ENCODE data around the gene APCDD1L. TPM values are rescaled to one million over a fixed set of nuclear protein-coding genes. Genes with fewer than 3 reads are reported as not detected.
"Not testable (repeated sequence)": the region's sequence is repeated elsewhere in the genome, so short reads cannot be mapped to it uniquely, and the experiment has no call there.

The APCDD1L gene
- total RNA-seq, 2 experiments from 2014 or later, result not detected

DNA sequence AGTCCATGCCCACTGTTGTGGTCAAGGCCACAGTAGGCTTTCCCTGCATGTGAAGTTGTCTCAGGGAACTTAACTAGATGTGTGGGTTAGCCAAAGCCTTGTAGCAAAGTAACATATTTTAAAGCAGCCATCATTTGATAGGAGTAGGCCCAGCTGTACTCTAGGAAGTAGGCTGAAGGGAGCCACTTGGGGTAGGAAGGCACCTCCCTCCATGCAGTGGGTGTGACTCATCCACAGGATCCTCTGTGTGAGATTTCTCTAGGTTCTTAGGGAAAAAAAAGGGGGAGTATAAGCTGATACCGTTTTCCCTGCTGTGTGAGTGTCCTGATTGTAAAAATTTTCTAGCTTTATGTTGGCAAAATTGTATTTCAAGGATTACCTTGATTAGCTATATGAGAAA, 81.4 kb downstream of the APCDD1L start:
- Mint-ChIP-seq H3K9me3 (ENCODE audit: insufficient read depth) (no peaks in the 10 kb centered on the region), H3K4me1 (ENCODE audit: low read depth) (peaks cover 31% of the 10 kb centered on the region), H3K4me3 (no peak overlapping the region), H3K27me3 (ENCODE audit: low read depth) (no peaks in the 10 kb centered on the region), H3K36me3 (ENCODE audit: low read depth) (peaks cover 36% of the 10 kb centered on the region), H3K27ac (no peak overlapping the region)
- DNase-seq (no peak), ATAC-seq (no peak)
- CTCF ChIA-PET, result interaction anchor here (0.6 to 1.2 kb wide), 3 partner anchors 22 to 199 kb away, joined by 3 to 4 read pairs (median 3); no protein-coding TSS in a partner anchor
- POLR2A ChIA-PET, result no interaction called here

- Mint-ChIP-seq H3K4me3 (no peak overlapping the region), H3K9me3 (ENCODE audit: insufficient read depth) (no peaks in the 10 kb centered on the region), H3K4me1 (ENCODE audit: low read depth) (peaks cover 28% of the 10 kb centered on the region), H3K27ac (no peak overlapping the region), H3K27me3 (ENCODE audit: low read depth) (no peaks in the 10 kb centered on the region), H3K36me3 (ENCODE audit: low read depth) (peaks cover 33% of the 10 kb centered on the region)
- DNase-seq (no peak), ATAC-seq (no peak)
- ChIA-PET CTCF (interaction anchor here (1.2 kb wide), 1 partner anchor 21 kb away, joined by 3 read pairs; no protein-coding TSS in a partner anchor), POLR2A (no interaction called here)
These were observed 82.1 kb downstream of the APCDD1L start for GRCh38 chr20:58433029-58433647.

DNA sequence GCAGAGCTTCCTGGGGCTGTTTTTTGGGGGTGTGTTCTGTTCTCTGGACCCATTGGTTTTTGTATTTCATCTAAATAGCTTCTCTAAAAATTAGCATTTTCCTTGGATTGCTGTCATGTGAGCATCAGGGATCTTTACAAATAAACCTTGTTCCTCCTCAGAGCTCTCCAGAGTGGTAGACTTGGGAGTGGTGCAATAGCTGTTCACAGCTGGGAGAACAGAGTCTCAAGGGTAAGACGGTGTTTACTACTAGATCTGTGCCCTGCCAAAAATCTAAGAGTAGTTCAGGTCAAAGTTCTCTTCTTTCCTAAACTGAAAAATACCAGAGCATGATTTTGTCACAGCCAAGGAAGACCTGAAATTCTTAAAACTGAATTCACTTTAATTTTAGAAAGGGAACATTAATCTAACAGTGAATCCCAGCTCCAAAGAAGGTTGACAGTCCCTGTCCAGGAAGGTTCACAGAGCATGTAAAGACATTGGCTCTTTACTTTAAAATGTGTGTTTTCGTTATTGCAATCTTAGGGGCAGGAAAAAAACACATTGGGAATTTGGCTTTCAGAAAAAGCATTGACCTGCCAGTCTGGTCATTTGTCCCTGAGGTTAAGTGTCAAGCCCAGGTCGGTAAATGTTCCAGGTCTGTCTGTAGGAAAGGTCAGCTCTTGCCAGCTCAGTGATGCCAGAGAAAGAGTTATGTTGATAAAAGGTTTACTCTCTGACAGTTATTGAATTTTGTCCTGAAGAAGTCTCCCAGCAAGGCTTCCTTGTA, 82.8 kb downstream of the APCDD1L start:
- H3K4me1 Mint-ChIP-seq (ENCODE audit: low read depth), result peaks cover 23% of the 10 kb centered on the region
- DNase-seq (no peak), ATAC-seq (no peak)
- no peaks in the 10 kb centered on the region for H3K9me3 Mint-ChIP-seq (ENCODE audit: insufficient read depth)
- H3K27ac Mint-ChIP-seq, result peak overlapping the region; percentile 32
- POLR2A ChIA-PET, result interaction anchor here (0.6 to 0.9 kb wide), 2 partner anchors 24 to 43 kb away, joined by 3 to 4 read pairs; partner anchors contain the start of gene VAPB
- peaks cover 27% of the 10 kb centered on the region for H3K36me3 Mint-ChIP-seq (ENCODE audit: low read depth)
- no peak overlapping the region for H3K4me3 Mint-ChIP-seq
- no peaks in the 10 kb centered on the region for H3K27me3 Mint-ChIP-seq (ENCODE audit: low read depth)
- CTCF ChIA-PET, result no interaction called here

- no peak for DNase-seq
- ChIA-PET POLR2A (no interaction called here), CTCF (no interaction called here)
- Mint-ChIP-seq H3K4me1 (ENCODE audit: low read depth) (peaks cover 21% of the 10 kb centered on the region), H3K36me3 (ENCODE audit: low read depth) (peaks cover 23% of the 10 kb centered on the region), H3K27me3 (ENCODE audit: low read depth) (no peaks in the 10 kb centered on the region), H3K27ac (no peak overlapping the region), H3K4me3 (no peak overlapping the region), H3K9me3 (ENCODE audit: insufficient read depth) (no peaks in the 10 kb centered on the region)
- ATAC-seq, result no peak
These were observed 84.1 kb downstream of the APCDD1L start for GRCh38 chr20:58431134-58431533.

DNA sequence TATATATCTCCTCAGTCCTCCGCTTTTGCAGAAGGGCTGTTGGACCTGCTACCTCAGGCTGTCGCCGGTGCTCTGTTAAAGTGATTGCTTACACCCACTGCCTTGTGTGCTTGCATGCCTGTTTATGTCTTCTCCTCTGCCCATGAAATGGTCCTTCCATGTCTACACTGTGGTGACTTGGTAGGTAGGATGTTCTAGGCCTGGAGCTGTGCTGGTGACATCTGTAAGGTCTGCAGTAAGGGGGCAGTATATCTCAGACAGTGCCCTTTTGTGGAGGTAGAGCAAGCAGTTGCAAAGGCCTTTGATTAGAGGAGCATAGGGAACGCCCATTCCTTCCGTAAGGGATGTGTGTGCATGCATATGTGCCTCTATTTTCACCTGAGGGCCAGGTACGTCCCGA, 85.9 kb downstream of the APCDD1L start:
- no peak for DNase-seq
- H3K4me1 Mint-ChIP-seq (ENCODE audit: low read depth), result peaks cover 18% of the 10 kb centered on the region
- peaks cover 20% of the 10 kb centered on the region for H3K36me3 Mint-ChIP-seq (ENCODE audit: low read depth)
- H3K9me3 Mint-ChIP-seq (ENCODE audit: insufficient read depth), result peaks cover 4% of the 10 kb centered on the region
- no peak overlapping the region for H3K27ac Mint-ChIP-seq
- POLR2A ChIA-PET, result interaction anchor here (0.6 kb wide), 1 partner anchor 9 kb away, joined by 3 read pairs; no protein-coding TSS in a partner anchor
- H3K4me3 Mint-ChIP-seq, result no peak overlapping the region
- CTCF ChIA-PET, result no interaction called here
- ATAC-seq, result no peak
- no peaks in the 10 kb centered on the region for H3K27me3 Mint-ChIP-seq (ENCODE audit: low read depth)

DNA sequence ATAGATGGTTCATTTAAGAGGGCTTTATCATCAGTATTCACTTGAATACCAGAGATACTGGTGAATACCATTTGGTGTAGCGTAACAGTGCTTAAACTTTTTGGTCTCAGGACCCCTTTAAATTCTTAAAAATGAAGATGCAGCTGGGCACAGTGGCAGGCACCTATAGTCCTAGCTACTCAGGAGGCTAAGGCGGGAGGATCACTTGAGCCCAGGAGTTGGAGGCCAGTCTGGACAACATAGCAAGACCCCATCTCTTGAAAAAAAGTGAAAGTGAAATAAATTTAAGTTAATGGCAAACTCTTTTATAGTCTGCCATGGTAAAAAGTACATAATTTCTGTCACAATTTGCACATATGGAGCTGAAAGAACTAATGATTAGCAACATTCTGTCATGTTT, 86.8 kb downstream of the APCDD1L start:
- no peak for ATAC-seq
- DNase-seq, result no peak
- ChIA-PET POLR2A (no interaction called here), CTCF (no interaction called here)
- no peaks in the 10 kb centered on the region for H3K27me3 Mint-ChIP-seq (ENCODE audit: low read depth)
- H3K9me3 Mint-ChIP-seq (ENCODE audit: insufficient read depth), result peaks cover 4% of the 10 kb centered on the region
- peaks cover 17% of the 10 kb centered on the region for H3K4me1 Mint-ChIP-seq (ENCODE audit: low read depth)
- H3K4me3 Mint-ChIP-seq, result no peak overlapping the region
- H3K27ac Mint-ChIP-seq, result peak overlapping the region; percentile 8
- H3K36me3 Mint-ChIP-seq (ENCODE audit: low read depth), result peaks cover 23% of the 10 kb centered on the region

- H3K36me3 Mint-ChIP-seq (ENCODE audit: low read depth), result peaks cover 26% of the 10 kb centered on the region
- DNase-seq; H3K9me3 Mint-ChIP-seq (ENCODE audit: insufficient read depth); H3K4me1 Mint-ChIP-seq (ENCODE audit: low read depth); POLR2A ChIA-PET; H3K4me3 Mint-ChIP-seq; H3K27ac Mint-ChIP-seq; ATAC-seq; H3K27me3 Mint-ChIP-seq (ENCODE audit: low read depth); CTCF ChIA-PET: not testable (repeated sequence)
These were observed 87.6 kb downstream of the APCDD1L start for GRCh38 chr20:58427571-58427970.

DNA sequence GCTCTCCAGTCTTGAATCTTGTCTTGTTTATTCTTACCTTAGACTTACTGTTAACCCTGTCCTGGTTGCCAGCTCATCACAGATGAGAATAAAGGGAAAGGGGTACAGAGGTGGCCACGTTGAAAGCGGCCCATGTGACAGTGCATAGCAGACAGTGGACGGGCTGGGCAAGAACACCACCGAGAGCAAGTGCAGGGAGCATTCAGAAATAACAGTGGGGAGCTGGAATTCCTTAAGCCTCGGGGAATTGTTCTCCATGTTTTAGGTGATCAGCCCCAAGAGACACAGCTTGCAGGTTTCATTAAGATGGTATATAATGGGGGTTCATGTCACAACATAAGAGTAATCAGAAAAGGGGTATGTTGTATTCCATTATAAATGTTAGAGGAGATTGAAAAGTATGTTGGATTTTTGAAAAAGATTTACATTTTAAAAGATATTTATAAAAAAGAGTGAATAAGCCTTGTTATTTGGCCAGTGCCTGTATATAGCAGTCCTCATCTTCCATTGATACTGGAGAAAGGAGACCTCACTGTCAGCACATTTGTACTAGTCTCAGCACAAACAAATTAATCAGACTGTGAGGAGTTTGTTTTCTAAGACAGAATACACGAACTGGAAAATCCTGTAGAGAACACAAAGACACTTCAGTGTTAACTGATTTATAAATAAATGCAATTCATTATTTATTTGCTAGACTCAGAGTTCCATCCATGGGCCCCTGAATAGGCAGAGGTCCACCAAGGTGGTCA, 90.8 kb downstream of the APCDD1L start:
- H3K27me3 Mint-ChIP-seq (ENCODE audit: low read depth), result no peaks in the 10 kb centered on the region
- no peak overlapping the region for H3K27ac Mint-ChIP-seq

DNA sequence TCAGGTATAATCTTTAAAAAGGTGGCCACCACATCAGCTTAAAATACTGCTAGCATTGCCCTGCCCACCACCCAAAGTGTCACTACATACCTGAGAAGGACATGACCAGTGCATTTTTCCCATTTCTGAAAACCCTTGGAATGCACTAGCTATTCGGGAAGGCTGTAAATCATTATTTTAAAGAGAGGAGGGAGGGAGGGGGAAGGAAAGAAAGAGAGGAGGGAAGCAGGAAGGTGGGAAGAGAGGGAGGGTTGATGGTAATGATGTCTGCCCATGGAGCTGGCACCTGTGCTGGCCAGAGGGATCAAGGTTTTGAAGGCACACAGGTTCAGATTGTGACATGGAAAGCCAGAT, 93.7 kb downstream of the APCDD1L start:
- ATAC-seq (no peak), DNase-seq (no peak)
- Mint-ChIP-seq H3K27ac (no peak overlapping the region), H3K9me3 (ENCODE audit: insufficient read depth) (peaks cover 4% of the 10 kb centered on the region), H3K4me1 (ENCODE audit: low read depth) (peaks cover 11% of the 10 kb centered on the region), H3K36me3 (ENCODE audit: low read depth) (peaks cover 63% of the 10 kb centered on the region), H3K27me3 (ENCODE audit: low read depth) (no peaks in the 10 kb centered on the region), H3K4me3 (no peak overlapping the region)
- ChIA-PET CTCF (interaction anchor here (0.6 kb wide), 1 partner anchor 453 kb away, joined by 3 read pairs; no protein-coding TSS in a partner anchor), POLR2A (no interaction called here)

More for the DNA sequence above, 90.8 kb downstream of the APCDD1L start:
- ATAC-seq (no peak), DNase-seq (no peak)
- Mint-ChIP-seq H3K4me3 (no peak overlapping the region), H3K9me3 (ENCODE audit: insufficient read depth) (peaks cover 4% of the 10 kb centered on the region), H3K36me3 (ENCODE audit: low read depth) (peaks cover 43% of the 10 kb centered on the region), H3K4me1 (ENCODE audit: low read depth) (no peaks in the 10 kb centered on the region)
- ChIA-PET POLR2A (interaction anchor here (0.6 kb wide), 1 partner anchor 189 kb away, joined by 3 read pairs; no protein-coding TSS in a partner anchor), CTCF (no interaction called here)

DNA sequence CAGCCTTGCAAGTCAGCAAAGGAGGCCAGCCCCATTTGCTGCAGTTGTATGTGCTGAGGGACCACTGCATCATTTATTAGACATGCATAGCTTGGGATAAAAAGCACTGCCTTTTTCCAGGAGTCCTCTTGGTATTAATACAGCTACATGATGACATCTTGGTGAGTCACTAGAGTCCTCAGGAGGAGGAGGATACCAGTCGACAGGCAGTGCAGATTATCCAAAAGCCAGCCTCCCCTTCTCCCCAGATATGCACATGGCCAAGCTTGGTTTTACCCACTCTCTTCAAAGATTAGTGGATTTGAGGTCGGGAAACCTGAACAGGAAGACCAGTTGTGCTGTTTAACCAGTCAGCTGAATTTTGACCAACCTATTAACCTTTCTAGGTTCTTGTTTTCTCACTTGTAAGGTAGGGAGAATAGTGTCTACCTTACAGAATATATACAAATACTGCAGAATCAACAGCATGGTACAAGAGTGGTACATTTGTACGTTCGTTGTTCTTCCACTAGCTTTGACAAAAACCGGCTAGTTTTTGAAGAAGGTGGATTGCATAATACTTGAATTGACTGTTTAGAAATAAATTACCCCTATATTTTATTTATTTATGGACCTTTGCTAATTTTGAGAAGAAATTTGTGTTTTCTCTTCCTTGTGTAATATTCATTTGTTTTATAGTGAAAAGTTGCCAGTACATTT, 94.3 kb downstream of the APCDD1L start:
- no peak for ATAC-seq
- Mint-ChIP-seq H3K36me3 (ENCODE audit: low read depth) (peaks cover 68% of the 10 kb centered on the region), H3K9me3 (ENCODE audit: insufficient read depth) (peaks cover 4% of the 10 kb centered on the region), H3K4me3 (no peak overlapping the region), H3K27ac (no peak overlapping the region), H3K4me1 (ENCODE audit: low read depth) (peaks cover 16% of the 10 kb centered on the region), H3K27me3 (ENCODE audit: low read depth) (no peaks in the 10 kb centered on the region)
- CTCF ChIA-PET, result interaction anchor here (1.1 kb wide), 1 partner anchor 26 kb away, joined by 3 read pairs; no protein-coding TSS in a partner anchor
- DNase-seq, result no peak
- POLR2A ChIA-PET, result interaction anchor here (0.6 kb wide), 1 partner anchor 8 kb away, joined by 3 read pairs; no protein-coding TSS in a partner anchor

- DNase-seq (no peak), ATAC-seq (no peak)
- Mint-ChIP-seq H3K27ac (no peak overlapping the region), H3K27me3 (ENCODE audit: low read depth) (no peaks in the 10 kb centered on the region), H3K36me3 (ENCODE audit: low read depth) (peaks cover 64% of the 10 kb centered on the region), H3K9me3 (ENCODE audit: insufficient read depth) (no peaks in the 10 kb centered on the region), H3K4me3 (no peak overlapping the region), H3K4me1 (ENCODE audit: low read depth) (peaks cover 25% of the 10 kb centered on the region)
- POLR2A ChIA-PET, result interaction anchor here (1.5 kb wide), 1 partner anchor 30 kb away, joined by 6 read pairs; the partner anchor contains the start of gene VAPB
- CTCF ChIA-PET, result interaction anchor here (2.0 kb wide), 1 partner anchor 62 kb away, joined by 4 read pairs; no protein-coding TSS in a partner anchor
These were observed 96.0 kb downstream of the APCDD1L start for GRCh38 chr20:58418949-58419748.
